ENCODE measurements around the gene CD9.
"Not testable (repeated sequence)": the region's sequence is repeated elsewhere in the genome, so short reads cannot be mapped to it uniquely, and the experiment has no call there.

The CD9 gene

GRCh38 chr12:6199531-6200255, 507 bp upstream of the CD9 start:
- no peak for DNase-seq

GRCh38 chr12:6201213-6201608, 1.0 kb downstream of the CD9 start:
- peak; percentile 37 for DNase-seq

GRCh38 chr12:6201826-6202225, 1.6 kb downstream of the CD9 start:
- DNase-seq, result no peak

- DNase-seq, result no peak
Measured at GRCh38 chr12:6202304-6202703, 2.1 kb downstream of the CD9 start.

GRCh38 chr12:6202846-6203245, 2.6 kb downstream of the CD9 start:
- no peak for DNase-seq

GRCh38 chr12:6203601-6204000, 3.4 kb downstream of the CD9 start:
- no peak for DNase-seq

- no peak for DNase-seq
Measured at GRCh38 chr12:6204533-6205143, 4.4 kb downstream of the CD9 start.

GRCh38 chr12:6205144-6205539, 4.9 kb downstream of the CD9 start:
- DNase-seq, result no peak

- DNase-seq, result no peak
Measured at GRCh38 chr12:6205761-6206160, 5.6 kb downstream of the CD9 start.

GRCh38 chr12:6206327-6206726, 6.1 kb downstream of the CD9 start:
- no peak for DNase-seq

GRCh38 chr12:6207259-6207925, 7.2 kb downstream of the CD9 start:
- no peak for DNase-seq

- no peak for DNase-seq
Measured at GRCh38 chr12:6208130-6208529, 7.9 kb downstream of the CD9 start.

- DNase-seq, result not testable (repeated sequence)
Measured at GRCh38 chr12:6209428-6209827, 9.2 kb downstream of the CD9 start.

- DNase-seq, result no peak
Measured at GRCh38 chr12:6211421-6211869, 11.2 kb downstream of the CD9 start.

GRCh38 chr12:6212086-6212485, 11.9 kb downstream of the CD9 start:
- no peak for DNase-seq

- DNase-seq, result no peak
Measured at GRCh38 chr12:6213969-6214368, 13.8 kb downstream of the CD9 start.

GRCh38 chr12:6214633-6215032, 14.4 kb downstream of the CD9 start:
- DNase-seq, result no peak

GRCh38 chr12:6215120-6215807, 15.1 kb downstream of the CD9 start:
- DNase-seq, result no peak

- no peak for DNase-seq
Measured at GRCh38 chr12:6215932-6216494, 15.8 kb downstream of the CD9 start.

GRCh38 chr12:6216581-6216980, 16.4 kb downstream of the CD9 start:
- DNase-seq, result no peak

- DNase-seq, result no peak
Measured at GRCh38 chr12:6218347-6218925, 18.2 kb downstream of the CD9 start.

- no peak for DNase-seq
Measured at GRCh38 chr12:6219980-6220379, 19.8 kb downstream of the CD9 start.

- no peak for DNase-seq
Measured at GRCh38 chr12:6221146-6221545, 20.9 kb downstream of the CD9 start.

Data from DMS153 (cell line).